DND-41 (cell line): ENCODE results near the gene HIGD1B.

Experiments used
- ATAC-seq: fragments of 200-7000 bp; cut with Tn5 transposase; 3 replicates; pipeline ENCODE4 v1.9.1; 2021; ENCODE audit warnings: low read depth; ENCODE audit not compliant: insufficient read depth
- DNase-seq: peaks from one replicate; pipeline ENCODE4 v3.0.0-alpha.2; 2020
- H2AFZ ChIP-seq: 2 replicates; pipeline ENCODE4 v1.6.0; 2012; ENCODE audit warnings: low read depth, low read length
- H3K27ac ChIP-seq: 2 replicates; pipeline ENCODE4 v1.5.1; 2012; ENCODE audit warnings: low read length, inconsistent platforms
- H3K27me3 ChIP-seq: fragments of 200-600 bp; sonication (generic); 2 replicates; pipeline ENCODE4 v1.6.0; 2012; ENCODE audit warnings: low read length, mild to moderate bottlenecking, inconsistent platforms; ENCODE audit not compliant: insufficient read depth, poor library complexity
- H3K36me3 ChIP-seq: 2 replicates; pipeline ENCODE4 v1.5.1; 2012; ENCODE audit warnings: low read length, inconsistent platforms; ENCODE audit not compliant: insufficient read depth
- H3K4me1 ChIP-seq: 2 replicates; pipeline ENCODE4 v1.5.1; 2012; ENCODE audit warnings: mild to moderate bottlenecking, low read length; ENCODE audit not compliant: insufficient read depth
- H3K4me2 ChIP-seq: 2 replicates; pipeline ENCODE4 v1.6.0; 2012; ENCODE audit warnings: mild to moderate bottlenecking, moderate library complexity, low read length, inconsistent platforms; ENCODE audit not compliant: insufficient read depth
- H3K4me3 ChIP-seq, 2 experiments: fragments of 200-600 bp in 1 of 2; shearing (Covaris generic) in 1 of 2; 2 replicates each; pipeline ENCODE4 v1.5.1; 2012 to 2016; ENCODE audit warnings: inconsistent platforms in 2 of 2, low read length in 2 of 2, mild to moderate bottlenecking in 2 of 2, low read depth in 1 of 2, moderate library complexity in 1 of 2
- H3K79me2 ChIP-seq: 2 replicates; pipeline ENCODE4 v1.6.0; 2012; ENCODE audit warnings: low read length, inconsistent platforms; ENCODE audit not compliant: insufficient read depth
- H3K9ac ChIP-seq: 2 replicates; pipeline ENCODE4 v1.6.0; 2012; ENCODE audit warnings: low read depth, mild to moderate bottlenecking, inconsistent platforms, low read length, moderate library complexity
- H3K9me3 ChIP-seq: 2 replicates; pipeline ENCODE4 v1.5.1; 2012; ENCODE audit warnings: low read length, moderate library complexity, mild to moderate bottlenecking, inconsistent platforms; ENCODE audit not compliant: insufficient read depth, severe bottlenecking
- H4K20me1 ChIP-seq: 2 replicates; pipeline ENCODE4 v1.6.0; 2012; ENCODE audit warnings: low read length; ENCODE audit not compliant: insufficient read depth
- CTCF ChIP-seq: IDR thresholded peaks from 2 replicates; pipeline ENCODE4 v1.5.1; 2012; ENCODE audit warnings: borderline replicate concordance, low read length, moderate library complexity, mild to moderate bottlenecking; ENCODE audit not compliant: poor library complexity, severe bottlenecking; ENCODE audit errors: extremely low read depth
- EZH2 ChIP-seq: IDR thresholded peaks from 3 replicates; pipeline ENCODE4 v1.6.1; 2012; ENCODE audit warnings: borderline replicate concordance, low read depth, mild to moderate bottlenecking, moderate library complexity, low read length, inconsistent platforms; ENCODE audit not compliant: severe bottlenecking

The HIGD1B gene

GRCh38 chr17:44884941-44885340 lies 37.3 kb downstream of the HIGD1B start:
- peaks cover 95% of the 10 kb centered on the region for H3K36me3 ChIP-seq
- H3K9ac ChIP-seq, result no peak overlapping the region
- H3K79me2 ChIP-seq, result peaks cover 36% of the 10 kb centered on the region
- peaks cover 38% of the 10 kb centered on the region for H4K20me1 ChIP-seq
- DNase-seq (no peak), ATAC-seq (no peak)
- no peak overlapping the region for H3K27ac ChIP-seq
- no peak overlapping the region for H2AFZ ChIP-seq
- H3K9me3 ChIP-seq, result no peaks in the 10 kb centered on the region
- H3K4me1 ChIP-seq, result 0 out of 2 replicates have a peak, but pooled peaks cover 4% of the 10 kb centered on the region
- no peak overlapping the region for H3K4me3 ChIP-seq
- no peak for TF ChIP-seq EZH2
- no peak for TF ChIP-seq CTCF
- H3K27me3 ChIP-seq, result no peaks in the 10 kb centered on the region
- no peak overlapping the region for H3K4me2 ChIP-seq

GRCh38 chr17:44887016-44887415 lies 39.3 kb downstream of the HIGD1B start:
- Histone ChIP-seq H4K20me1 (peaks cover 45% of the 10 kb centered on the region), H3K4me1 (0 out of 2 replicates have a peak, but pooled peaks cover 4% of the 10 kb centered on the region), H3K9ac (no peak overlapping the region), H3K27me3 (no peaks in the 10 kb centered on the region), H3K27ac (no peak overlapping the region), H2AFZ (no peak overlapping the region), H3K36me3 (peaks cover 89% of the 10 kb centered on the region), H3K79me2 (peaks cover 57% of the 10 kb centered on the region), H3K4me2 (no peak overlapping the region), H3K4me3 (no peak overlapping the region), H3K9me3 (no peaks in the 10 kb centered on the region)
- ATAC-seq (no peak), DNase-seq (no peak)
- no peak for TF ChIP-seq CTCF
- no peak for TF ChIP-seq EZH2

- TF ChIP-seq EZH2, result no peak
- no peak for TF ChIP-seq CTCF
- Histone ChIP-seq H3K4me2 (no peak overlapping the region), H3K79me2 (peaks cover 68% of the 10 kb centered on the region), H3K36me3 (peaks cover 89% of the 10 kb centered on the region), H3K4me3 (no peak overlapping the region), H3K9ac (no peak overlapping the region), H3K27me3 (no peaks in the 10 kb centered on the region), H4K20me1 (peaks cover 44% of the 10 kb centered on the region), H3K9me3 (no peaks in the 10 kb centered on the region), H2AFZ (no peak overlapping the region), H3K4me1 (0 out of 2 replicates have a peak, but pooled peaks cover 6% of the 10 kb centered on the region), H3K27ac (no peak overlapping the region)
- no peak for ATAC-seq
- no peak for DNase-seq
Observed at GRCh38 chr17:44887971-44888954, 40.6 kb downstream of the HIGD1B start.
